Measurements from ENCODE around the gene EPHA7. TPM values are rescaled to one million over a fixed set of nuclear protein-coding genes. Genes with fewer than 3 reads are reported as not detected.

Gene EPHA7
- total RNA-seq, 2 experiments from 2014 or later, result not detected

DNA sequence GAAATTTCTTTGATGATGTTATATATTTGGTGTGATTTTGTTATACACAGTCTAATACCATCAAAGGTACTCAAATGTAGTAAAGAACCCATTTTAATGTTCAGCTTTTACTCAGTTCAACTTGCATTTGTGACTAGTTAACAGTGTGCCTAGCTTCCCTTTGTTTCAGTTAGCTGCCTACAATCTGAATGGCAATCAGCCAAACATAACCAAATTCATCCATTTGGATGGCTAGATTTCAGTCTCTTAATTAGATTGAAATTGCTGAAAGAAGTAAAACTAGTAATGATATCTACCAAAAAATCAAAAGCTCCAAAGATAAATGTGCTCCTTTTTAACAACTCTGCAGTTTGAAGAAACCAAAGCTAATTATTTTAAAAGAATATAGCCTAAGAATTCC lies 6.9 kb downstream of the EPHA7 start:
- POLR2A ChIA-PET, result no interaction called here

DNA sequence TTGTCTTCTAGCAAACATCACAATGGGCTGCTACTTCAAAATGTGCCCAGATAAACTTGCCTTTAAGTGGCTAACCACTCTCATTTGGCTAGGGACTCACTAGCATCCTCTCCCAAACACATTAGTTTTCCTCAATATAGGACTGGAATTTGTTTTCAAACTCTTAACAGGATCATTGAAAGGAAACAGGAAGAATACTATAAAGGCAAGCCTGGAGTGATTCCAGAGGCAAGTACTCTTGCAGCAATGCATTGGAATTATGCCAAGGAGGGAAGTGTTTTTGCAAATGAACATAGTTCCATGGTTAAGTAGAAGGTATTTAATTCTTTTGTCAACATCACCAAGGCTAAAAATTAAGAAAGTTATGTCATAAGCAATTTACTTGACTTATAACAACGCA lies 12.2 kb downstream of the EPHA7 start:
- TF ChIP-seq, protein P1, sequence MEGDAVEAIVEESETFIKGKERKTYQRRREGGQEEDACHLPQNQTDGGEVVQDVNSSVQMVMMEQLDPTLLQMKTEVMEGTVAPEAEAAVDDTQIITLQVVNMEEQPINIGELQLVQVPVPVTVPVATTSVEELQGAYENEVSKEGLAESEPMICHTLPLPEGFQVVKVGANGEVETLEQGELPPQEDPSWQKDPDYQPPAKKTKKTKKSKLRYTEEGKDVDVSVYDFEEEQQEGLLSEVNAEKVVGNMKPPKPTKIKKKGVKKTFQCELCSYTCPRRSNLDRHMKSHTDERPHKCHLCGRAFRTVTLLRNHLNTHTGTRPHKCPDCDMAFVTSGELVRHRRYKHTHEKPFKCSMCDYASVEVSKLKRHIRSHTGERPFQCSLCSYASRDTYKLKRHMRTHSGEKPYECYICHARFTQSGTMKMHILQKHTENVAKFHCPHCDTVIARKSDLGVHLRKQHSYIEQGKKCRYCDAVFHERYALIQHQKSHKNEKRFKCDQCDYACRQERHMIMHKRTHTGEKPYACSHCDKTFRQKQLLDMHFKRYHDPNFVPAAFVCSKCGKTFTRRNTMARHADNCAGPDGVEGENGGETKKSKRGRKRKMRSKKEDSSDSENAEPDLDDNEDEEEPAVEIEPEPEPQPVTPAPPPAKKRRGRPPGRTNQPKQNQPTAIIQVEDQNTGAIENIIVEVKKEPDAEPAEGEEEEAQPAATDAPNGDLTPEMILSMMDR (IDR thresholded peaks at IDR 0.05), result no peak
- Histone ChIP-seq H3K9me3 (ENCODE audit: control insufficient read depth in 1 of 2, insufficient read depth in 1 of 2, low read length in 2 of 2) (no peaks in the 10 kb centered on the region), H3K4me3 (ENCODE audit: low read length) (no peak overlapping the region), H3K27me3 (ENCODE audit: control insufficient read depth in 1 of 2, insufficient read depth in 2 of 2, low read length in 2 of 2) (no peaks in the 10 kb centered on the region), H3K36me3 (ENCODE audit: insufficient read depth, low read length) (no peaks in the 10 kb centered on the region), H3K4me1 (ENCODE audit: insufficient read depth, low read length) (no peaks in the 10 kb centered on the region), H3K27ac (ENCODE audit: low read depth in 1 of 2, low read length in 2 of 2) (no peak overlapping the region)
- ChIA-PET POLR2A (no interaction called here), CTCF (no interaction called here)
- no peak for DNase-seq
- intact Hi-C loops (cut with DNase I, micrococcal nuclease), result no loop called here
- no peaks in the 10 kb centered on the region for H3K36me3 Mint-ChIP-seq (ENCODE audit: low read depth)
- no peak overlapping the region for H3K4me3 Mint-ChIP-seq
- H3K27ac Mint-ChIP-seq, result no peak overlapping the region
- no peak for ATAC-seq (ENCODE audit: poor library complexity)
- no peaks in the 10 kb centered on the region for H3K27me3 Mint-ChIP-seq
- H3K4me1 Mint-ChIP-seq (ENCODE audit: low read depth), result no peaks in the 10 kb centered on the region
- peaks cover 2% of the 10 kb centered on the region for H3K9me3 Mint-ChIP-seq

More for the DNA sequence above, 6.9 kb downstream of the EPHA7 start:
- DNase-seq (no peak), ATAC-seq (ENCODE audit: poor library complexity) (no peak)
- Histone ChIP-seq H3K27ac (ENCODE audit: low read depth in 1 of 2, low read length in 2 of 2) (no peak overlapping the region), H3K9me3 (ENCODE audit: control insufficient read depth in 1 of 2, insufficient read depth in 1 of 2, low read length in 2 of 2) (peaks cover 0 to 11% of the 10 kb centered on the region in 2 experiments), H3K4me1 (ENCODE audit: insufficient read depth, low read length) (no peaks in the 10 kb centered on the region), H3K4me3 (ENCODE audit: low read length) (no peak overlapping the region), H3K27me3 (ENCODE audit: control insufficient read depth in 1 of 2, insufficient read depth in 2 of 2, low read length in 2 of 2) (peaks cover 11 to 12% of the 10 kb centered on the region in 2 experiments), H3K36me3 (ENCODE audit: insufficient read depth, low read length) (no peaks in the 10 kb centered on the region)
- Mint-ChIP-seq H3K4me1 (ENCODE audit: low read depth) (peaks cover 2% of the 10 kb centered on the region), H3K9me3 (peaks cover 2% of the 10 kb centered on the region), H3K27me3 (peaks cover 28% of the 10 kb centered on the region), H3K4me3 (no peak overlapping the region), H3K27ac (no peak overlapping the region), H3K36me3 (ENCODE audit: low read depth) (no peaks in the 10 kb centered on the region)
- intact Hi-C loops (cut with DNase I, micrococcal nuclease), result no loop called here
- CTCF ChIA-PET, result no interaction called here
- TF ChIP-seq, protein P1 (IDR thresholded peaks at IDR 0.05), result no peak

DNA sequence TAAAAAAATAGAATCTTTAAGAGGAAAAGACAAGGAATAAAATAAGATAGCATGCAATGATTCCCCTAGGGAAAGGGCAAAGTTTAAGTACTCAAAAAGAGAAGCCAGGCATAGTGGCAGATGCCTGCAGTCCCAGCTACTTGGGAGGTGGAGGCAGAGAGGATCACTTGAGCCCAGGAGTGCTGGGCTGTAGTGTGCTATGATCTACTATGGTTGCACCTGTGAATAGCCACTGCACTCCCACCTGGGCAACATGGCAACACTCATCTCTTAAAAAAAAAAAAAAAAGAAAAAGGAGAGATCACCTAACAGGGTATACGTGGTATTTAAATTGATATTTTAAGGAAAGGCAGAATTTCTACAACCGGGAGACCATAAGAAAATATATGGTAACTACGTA lies 16.0 kb downstream of the EPHA7 start:
- ATAC-seq (ENCODE audit: poor library complexity), result no peak
- no peaks in the 10 kb centered on the region for H3K36me3 ChIP-seq (ENCODE audit: insufficient read depth, low read length)
- H3K9me3 ChIP-seq (ENCODE audit: control insufficient read depth in 1 of 2, insufficient read depth in 1 of 2, low read length in 2 of 2), result no peaks in the 10 kb centered on the region
- ChIA-PET POLR2A (no interaction called here), CTCF (no interaction called here)
- no peak overlapping the region for H3K4me3 Mint-ChIP-seq
- no peak overlapping the region for H3K27ac Mint-ChIP-seq
- H3K27ac ChIP-seq (ENCODE audit: low read depth in 1 of 2, low read length in 2 of 2), result no peak overlapping the region
- no peaks in the 10 kb centered on the region for H3K27me3 Mint-ChIP-seq
- H3K36me3 Mint-ChIP-seq (ENCODE audit: low read depth), result no peaks in the 10 kb centered on the region
- no peaks in the 10 kb centered on the region for H3K9me3 Mint-ChIP-seq
- DNase-seq, result no peak
- no peaks in the 10 kb centered on the region for H3K4me1 ChIP-seq (ENCODE audit: insufficient read depth, low read length)
- TF ChIP-seq, protein P1 (IDR thresholded peaks at IDR 0.05), result no peak
- H3K27me3 ChIP-seq (ENCODE audit: control insufficient read depth in 1 of 2, insufficient read depth in 2 of 2, low read length in 2 of 2), result no peaks in the 10 kb centered on the region
- intact Hi-C loops (cut with DNase I, micrococcal nuclease), result no loop called here
- no peak overlapping the region for H3K4me3 ChIP-seq (ENCODE audit: low read length)
- H3K4me1 Mint-ChIP-seq (ENCODE audit: low read depth), result no peaks in the 10 kb centered on the region

Data from CD4-positive, alpha-beta T cell (primary cell).